Neural cell (in vitro differentiated cells): ENCODE measurements around the gene ZFP36L2. TPM values are rescaled to one million over a fixed set of nuclear protein-coding genes. Genes with fewer than 3 reads are reported as not detected.

Source experiments
- H2AFZ ChIP-seq: fragments of 200-600, 300-800 bp; sonication (generic), shearing (Covaris generic); 2 replicates; pipeline ENCODE4 v1.6.0; 2014; ENCODE audit warnings: low read depth, mild to moderate bottlenecking, antibody characterized with exemption, low read length, moderate library complexity
- H3F3A ChIP-seq: fragments of 200-600 bp; shearing (Covaris generic); 2 replicates; pipeline ENCODE4 v1.6.1; 2016; ENCODE audit warnings: mild to moderate bottlenecking, moderate library complexity, mixed read lengths, antibody characterized with exemption, low read length; ENCODE audit not compliant: insufficient read depth, poor library complexity, severe bottlenecking
- H3K27ac ChIP-seq: fragments of 200-600, 300-800 bp; sonication (generic), shearing (Covaris generic); 2 replicates; pipeline ENCODE4 v1.5.1; 2014; ENCODE audit warnings: mild to moderate bottlenecking, low read length, moderate library complexity
- H3K27me3 ChIP-seq: fragments of 300-800, 200-600 bp; sonication (generic), shearing (Covaris generic); 2 replicates; pipeline ENCODE4 v1.6.0; 2014; ENCODE audit warnings: mild to moderate bottlenecking, low read depth, low read length, moderate library complexity; ENCODE audit not compliant: insufficient read depth
- H3K36me3 ChIP-seq: fragments of 300-800, 200-600 bp; sonication (generic), shearing (Covaris generic); 2 replicates; pipeline ENCODE4 v1.5.1; 2014; ENCODE audit warnings: mild to moderate bottlenecking, antibody characterized with exemption, low read length, moderate library complexity; ENCODE audit not compliant: insufficient read depth
- H3K4me2 ChIP-seq: fragments of 300-800, 200-600 bp; sonication (generic), shearing (Covaris generic); 2 replicates; pipeline ENCODE4 v1.6.0; 2014; ENCODE audit warnings: mild to moderate bottlenecking, low read length
- H3K4me3 ChIP-seq: fragments of 300-800, 200-600 bp; sonication (generic), shearing (Covaris generic); 2 replicates; pipeline ENCODE4 v1.5.1; 2014; ENCODE audit warnings: mild to moderate bottlenecking, low read length, moderate library complexity
- H3K79me2 ChIP-seq: fragments of 200-600 bp; shearing (Covaris generic); replicated peaks from 2 replicates; pipeline ENCODE4 v1.6.0; 2014; ENCODE audit warnings: mild to moderate bottlenecking, low read length, moderate library complexity; ENCODE audit not compliant: insufficient read depth
- H3K9ac ChIP-seq: fragments of 300-800, 200-600 bp; sonication (generic), shearing (Covaris generic); 2 replicates; pipeline ENCODE4 v1.6.1; 2016; ENCODE audit warnings: mild to moderate bottlenecking, low read length, mixed read lengths
- H3K9me2 ChIP-seq: fragments of 200-600 bp; shearing (Covaris generic); 2 replicates; pipeline ENCODE4 v1.6.1; 2016; ENCODE audit warnings: mild to moderate bottlenecking, low read length, mixed read lengths; ENCODE audit not compliant: insufficient read depth
- H3K9me3 ChIP-seq: fragments of 200-600, 300-800 bp; sonication (generic), shearing (Covaris generic); 2 replicates; pipeline ENCODE4 v1.6.1; 2016; ENCODE audit warnings: mild to moderate bottlenecking, mixed run types, low read length, moderate library complexity, mixed read lengths
- H4K20me1 ChIP-seq: fragments of 200-600 bp; shearing (Covaris generic); 2 replicates; pipeline ENCODE4 v1.6.1; 2016; ENCODE audit warnings: mild to moderate bottlenecking, mixed run types; ENCODE audit not compliant: insufficient read depth
- CTCF ChIP-seq: fragments of 450-650 bp; IDR thresholded peaks from 2 replicates; pipeline ENCODE4 v1.5.1; 2014; ENCODE audit warnings: antibody characterized with exemption, mild to moderate bottlenecking, moderate library complexity; ENCODE audit not compliant: poor library complexity, severe bottlenecking
- EP300 ChIP-seq: fragments of 450-650 bp; conservative IDR thresholded peaks from 2 replicates; pipeline ENCODE4 v1.6.1; 2014; ENCODE audit warnings: antibody characterized with exemption, mild to moderate bottlenecking, moderate library complexity; ENCODE audit not compliant: poor library complexity, severe bottlenecking
- EZH2 ChIP-seq: fragments of 200-600, 300-800 bp; shearing (Covaris generic), sonication (generic); IDR thresholded peaks from 2 replicates; pipeline ENCODE4 v1.6.1; 2014; ENCODE audit warnings: antibody characterized with exemption, low read length, borderline replicate concordance, mild to moderate bottlenecking; ENCODE audit not compliant: insufficient read depth, poor library complexity, severe bottlenecking
- MXI1 ChIP-seq: fragments of 450-650 bp; conservative IDR thresholded peaks from 2 replicates; pipeline ENCODE4 v1.6.1; 2014; ENCODE audit warnings: antibody characterized with exemption, mild to moderate bottlenecking; ENCODE audit not compliant: poor library complexity, severe bottlenecking
- POLR2AphosphoS5 ChIP-seq: IDR thresholded peaks from 2 replicates; pipeline ENCODE4 v1.6.1; 2012
- RAD21 ChIP-seq: fragments of 450-650 bp; conservative IDR thresholded peaks from 2 replicates; pipeline ENCODE4 v1.6.1; 2014; ENCODE audit warnings: antibody characterized with exemption, mild to moderate bottlenecking, moderate library complexity
- SMC3 ChIP-seq: fragments of 450-650 bp; conservative IDR thresholded peaks from 2 replicates; pipeline ENCODE4 v1.6.1; 2014; ENCODE audit warnings: antibody characterized with exemption, mild to moderate bottlenecking, moderate library complexity; ENCODE audit not compliant: poor library complexity
- TAF1 ChIP-seq: IDR thresholded peaks from 2 replicates; pipeline ENCODE4 v1.6.1; 2012; ENCODE audit warnings: low read depth
- polyA plus RNA-seq: library from polyadenylated mRNA; depleted of rRNA; stranded (reverse); fragments of >200 nt; gene quantifications from 2 replicates; pipeline ENCODE4 v1.2.3, GENCODE V29; 2014
- TF ChIP-seq, protein P1 (sequence below): IDR thresholded peaks from 2 replicates; pipeline ENCODE4 v1.6.1; 2012; ENCODE audit warnings: borderline replicate concordance

Gene ZFP36L2
- polyA plus RNA-seq, 1 donor from 2014 or later: 0.33 TPM

GRCh38 chr2:43207553-43208300 lies 18.7 kb downstream of the ZFP36L2 start:
- H4K20me1 ChIP-seq: no peaks in the 10 kb centered on the region
- no peak overlapping the region for H2AFZ ChIP-seq
- no peaks in the 10 kb centered on the region for H3K9me2 ChIP-seq
- H3K9me3 ChIP-seq: no peaks in the 10 kb centered on the region
- H3K4me3 ChIP-seq: no peak overlapping the region
- H3K9ac ChIP-seq: no peak overlapping the region
- no peaks in the 10 kb centered on the region for H3K36me3 ChIP-seq
- H3K27me3 ChIP-seq: no peaks in the 10 kb centered on the region
- H3K79me2 ChIP-seq: no peaks in the 10 kb centered on the region
- no peaks in the 10 kb centered on the region for H3F3A ChIP-seq
- no peak overlapping the region for H3K4me2 ChIP-seq
- H3K27ac ChIP-seq: no peak overlapping the region
- TF ChIP-seq EP300 (no peak), TAF1 (no peak), RAD21 (no peak), EZH2 (no peak), SMC3 (no peak), MXI1 (no peak), POLR2AphosphoS5 (no peak), CTCF (no peak)
- TF ChIP-seq, protein P1, sequence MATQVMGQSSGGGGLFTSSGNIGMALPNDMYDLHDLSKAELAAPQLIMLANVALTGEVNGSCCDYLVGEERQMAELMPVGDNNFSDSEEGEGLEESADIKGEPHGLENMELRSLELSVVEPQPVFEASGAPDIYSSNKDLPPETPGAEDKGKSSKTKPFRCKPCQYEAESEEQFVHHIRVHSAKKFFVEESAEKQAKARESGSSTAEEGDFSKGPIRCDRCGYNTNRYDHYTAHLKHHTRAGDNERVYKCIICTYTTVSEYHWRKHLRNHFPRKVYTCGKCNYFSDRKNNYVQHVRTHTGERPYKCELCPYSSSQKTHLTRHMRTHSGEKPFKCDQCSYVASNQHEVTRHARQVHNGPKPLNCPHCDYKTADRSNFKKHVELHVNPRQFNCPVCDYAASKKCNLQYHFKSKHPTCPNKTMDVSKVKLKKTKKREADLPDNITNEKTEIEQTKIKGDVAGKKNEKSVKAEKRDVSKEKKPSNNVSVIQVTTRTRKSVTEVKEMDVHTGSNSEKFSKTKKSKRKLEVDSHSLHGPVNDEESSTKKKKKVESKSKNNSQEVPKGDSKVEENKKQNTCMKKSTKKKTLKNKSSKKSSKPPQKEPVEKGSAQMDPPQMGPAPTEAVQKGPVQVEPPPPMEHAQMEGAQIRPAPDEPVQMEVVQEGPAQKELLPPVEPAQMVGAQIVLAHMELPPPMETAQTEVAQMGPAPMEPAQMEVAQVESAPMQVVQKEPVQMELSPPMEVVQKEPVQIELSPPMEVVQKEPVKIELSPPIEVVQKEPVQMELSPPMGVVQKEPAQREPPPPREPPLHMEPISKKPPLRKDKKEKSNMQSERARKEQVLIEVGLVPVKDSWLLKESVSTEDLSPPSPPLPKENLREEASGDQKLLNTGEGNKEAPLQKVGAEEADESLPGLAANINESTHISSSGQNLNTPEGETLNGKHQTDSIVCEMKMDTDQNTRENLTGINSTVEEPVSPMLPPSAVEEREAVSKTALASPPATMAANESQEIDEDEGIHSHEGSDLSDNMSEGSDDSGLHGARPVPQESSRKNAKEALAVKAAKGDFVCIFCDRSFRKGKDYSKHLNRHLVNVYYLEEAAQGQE: no peak

GRCh38 chr2:43206602-43207001 lies 19.8 kb downstream of the ZFP36L2 start:
- H3K27me3 ChIP-seq: no peaks in the 10 kb centered on the region
- no peaks in the 10 kb centered on the region for H3K9me3 ChIP-seq
- H3K36me3 ChIP-seq: no peaks in the 10 kb centered on the region
- H3K79me2 ChIP-seq: no peaks in the 10 kb centered on the region
- TF ChIP-seq POLR2AphosphoS5 (no peak), TAF1 (no peak), RAD21 (no peak), EP300 (no peak), CTCF (no peak), MXI1 (no peak), EZH2 (no peak), SMC3 (no peak)
- TF ChIP-seq, protein P1: no peak
- H3K9me2 ChIP-seq: no peaks in the 10 kb centered on the region
- no peak overlapping the region for H3K4me3 ChIP-seq
- H2AFZ ChIP-seq: no peak overlapping the region
- H4K20me1 ChIP-seq: no peaks in the 10 kb centered on the region
- no peak overlapping the region for H3K9ac ChIP-seq
- H3K4me2 ChIP-seq: no peak overlapping the region
- no peak overlapping the region for H3K27ac ChIP-seq
- H3F3A ChIP-seq: no peaks in the 10 kb centered on the region
